GOT3 (cell line): ENCODE measurements around the gene MACROD2.
"Not testable (repeated sequence)": the region's sequence is repeated elsewhere in the genome, so short reads cannot be mapped to it uniquely, and the experiment has no call there.

Source experiments
- DNase-seq: peaks from one replicate; lab custom pipeline; 2025; ENCODE audit warnings: mixed read lengths; lab: John Stamatoyannopoulos, UW

MACROD2 gene

DNA sequence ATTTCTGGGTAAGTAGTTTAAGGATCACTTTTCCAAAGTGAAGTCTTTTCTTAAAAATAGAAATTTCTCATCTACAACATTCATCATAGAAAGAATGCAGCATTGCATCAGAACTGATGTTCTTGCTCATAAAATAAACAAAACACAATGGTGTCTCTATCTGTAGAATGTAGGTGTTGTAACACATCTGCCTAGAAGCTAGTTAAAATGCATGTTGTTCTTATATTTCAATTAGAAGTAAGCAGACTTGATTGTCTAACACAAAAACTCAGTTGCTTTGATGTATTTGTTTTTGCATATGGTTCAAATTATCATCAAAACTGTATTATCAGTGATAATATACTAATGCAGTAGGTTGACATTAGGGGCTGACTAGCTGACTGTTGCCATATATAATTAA, 996.8 kb downstream of the MACROD2 start:
- DNase-seq = no peak

DNA sequence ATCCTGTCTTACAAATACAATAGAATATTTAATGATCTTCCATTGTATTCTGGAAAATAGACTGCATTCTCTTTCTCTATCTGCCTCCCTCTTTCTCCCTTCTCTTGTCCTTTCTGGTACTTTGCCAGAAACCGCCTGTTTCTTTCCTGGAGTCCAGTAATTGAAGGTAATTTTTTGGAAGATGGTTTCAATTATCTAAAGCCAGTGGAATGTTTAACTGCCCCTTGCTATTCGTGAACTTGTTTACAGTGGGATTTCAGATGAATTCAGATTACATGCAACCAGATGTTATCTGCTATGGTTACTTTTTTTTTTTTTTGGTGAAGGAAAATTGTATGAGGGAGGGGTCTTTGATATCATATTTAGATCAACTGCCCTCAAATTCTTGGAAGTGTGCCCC, 997.6 kb downstream of the MACROD2 start:
- no peak for DNase-seq

GRCh38 chr20:14996883-14997672, 1001.8 kb downstream of the MACROD2 start:
- DNase-seq = no peak

GRCh38 chr20:14997791-14998190, 1002.5 kb downstream of the MACROD2 start:
- no peak for DNase-seq

- DNase-seq = no peak
These were observed 1010.1 kb downstream of the MACROD2 start for GRCh38 chr20:15005300-15005986.

DNA sequence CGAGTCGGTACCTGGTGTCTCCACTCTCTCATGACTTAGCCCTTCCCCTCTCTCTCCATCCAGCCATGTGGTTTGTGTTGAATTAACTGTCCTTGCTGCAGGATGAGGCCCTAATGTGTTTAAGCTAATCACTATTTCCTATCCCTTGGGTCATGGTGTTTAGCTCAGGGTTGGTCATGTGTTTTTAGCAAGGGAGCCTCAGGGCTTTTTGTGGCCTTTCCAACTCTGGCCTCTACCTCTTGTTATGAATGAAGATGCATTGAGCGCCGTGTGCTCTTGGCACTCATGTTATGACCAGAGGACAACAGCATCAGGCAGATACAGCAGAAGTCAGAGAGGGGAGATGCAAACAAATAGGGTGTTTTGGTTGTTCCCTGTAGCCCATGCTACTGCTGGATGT, 1016.3 kb downstream of the MACROD2 start:
- DNase-seq = no peak

GRCh38 chr20:15012566-15012965, 1017.2 kb downstream of the MACROD2 start:
- no peak for DNase-seq

DNA sequence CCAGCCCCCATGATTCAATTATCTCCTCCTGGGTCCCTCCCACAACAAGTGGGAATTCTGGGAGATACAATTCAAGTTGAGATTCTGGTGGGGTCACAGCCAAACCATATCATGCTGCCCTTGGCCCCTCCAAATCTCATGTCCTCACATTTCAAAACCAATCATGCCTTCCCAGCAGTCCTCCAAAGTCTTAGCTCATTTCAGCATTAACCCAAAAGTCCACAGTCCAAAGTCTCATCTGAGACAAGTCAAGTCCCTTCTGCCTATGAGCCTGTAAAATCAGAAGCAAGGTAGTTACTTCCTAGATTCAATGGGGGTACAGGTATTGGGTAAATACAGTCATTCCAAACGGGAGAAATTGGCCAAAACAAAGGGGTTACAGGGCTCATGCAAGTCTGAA, 1021.6 kb downstream of the MACROD2 start:
- DNase-seq = not testable (repeated sequence)

DNA sequence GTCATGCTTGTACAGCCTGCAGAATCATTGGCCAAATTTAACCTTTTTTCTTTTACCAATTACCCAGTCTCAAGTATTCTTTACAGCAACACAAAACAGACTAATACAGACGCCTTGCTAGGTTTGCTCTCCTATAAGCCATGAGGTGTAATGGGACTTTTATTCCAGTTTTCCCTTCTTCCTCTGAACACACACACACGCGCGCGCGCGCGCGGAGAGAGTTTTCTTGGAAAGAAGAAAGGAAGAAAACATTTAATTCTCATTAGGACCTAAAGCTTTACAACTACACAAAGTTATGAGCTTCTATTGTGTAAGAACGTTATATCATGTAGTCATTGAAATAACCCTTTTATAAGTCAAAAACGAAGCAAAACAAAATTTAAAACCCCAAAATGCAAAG, 1023.6 kb downstream of the MACROD2 start:
- no peak for DNase-seq

DNA sequence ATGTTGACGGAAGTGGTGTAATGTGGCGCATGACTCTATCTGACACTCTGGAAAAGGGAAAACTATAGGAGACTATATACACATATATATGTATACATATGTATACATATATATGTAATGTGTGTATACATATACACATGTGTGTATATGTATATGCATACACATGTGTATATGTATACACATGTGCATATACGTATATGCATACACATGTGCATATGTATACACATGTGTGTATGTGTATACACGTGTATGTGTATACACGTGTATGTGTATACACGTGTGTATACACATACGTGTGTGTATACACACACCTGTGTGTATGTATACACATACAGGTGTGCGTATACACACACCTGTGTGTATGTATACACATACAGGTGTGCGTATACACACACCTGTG, 1025.5 kb downstream of the MACROD2 start:
- DNase-seq = no peak

DNA sequence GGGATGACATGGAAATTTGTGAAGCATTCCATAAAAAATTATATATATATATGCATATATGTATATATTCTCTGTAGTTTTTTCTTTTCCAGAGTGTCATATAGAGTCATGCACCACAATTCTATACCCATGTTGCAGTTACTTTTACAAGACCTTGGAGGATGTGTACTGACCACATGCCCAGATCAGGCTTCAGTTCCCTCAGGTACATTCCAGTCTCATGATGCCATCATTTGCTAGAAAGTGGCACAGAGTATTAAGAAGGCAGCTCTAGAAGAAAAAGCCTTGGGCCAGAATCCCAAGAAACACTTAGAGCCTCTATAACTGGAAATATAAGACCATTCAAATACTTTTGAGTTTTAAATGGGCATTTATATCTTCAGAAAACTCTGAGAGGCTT, 1027.6 kb downstream of the MACROD2 start:
- no peak for DNase-seq

- DNase-seq = no peak
These were observed 1031.4 kb downstream of the MACROD2 start for GRCh38 chr20:15026759-15027158.

DNA sequence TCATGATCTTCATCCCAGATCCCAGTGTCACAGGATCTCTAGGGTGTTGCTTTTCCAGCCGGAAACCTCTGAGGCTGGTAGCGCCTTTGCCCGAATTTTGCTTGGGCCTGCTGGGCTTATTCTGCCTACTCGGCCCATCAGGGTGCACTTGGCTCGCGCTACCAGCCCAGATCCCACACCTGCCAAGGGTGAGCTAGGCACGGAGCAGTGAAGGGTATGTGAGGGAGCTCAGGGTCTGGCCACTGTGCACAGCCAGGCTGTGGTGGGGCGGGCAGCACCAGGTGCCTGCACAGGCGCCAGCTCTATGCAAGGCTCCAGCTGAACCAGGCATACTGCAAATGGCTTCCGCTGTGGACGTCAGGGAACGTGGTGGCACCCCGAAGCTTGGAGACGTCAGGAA, 1035.5 kb downstream of the MACROD2 start:
- no peak for DNase-seq

DNA sequence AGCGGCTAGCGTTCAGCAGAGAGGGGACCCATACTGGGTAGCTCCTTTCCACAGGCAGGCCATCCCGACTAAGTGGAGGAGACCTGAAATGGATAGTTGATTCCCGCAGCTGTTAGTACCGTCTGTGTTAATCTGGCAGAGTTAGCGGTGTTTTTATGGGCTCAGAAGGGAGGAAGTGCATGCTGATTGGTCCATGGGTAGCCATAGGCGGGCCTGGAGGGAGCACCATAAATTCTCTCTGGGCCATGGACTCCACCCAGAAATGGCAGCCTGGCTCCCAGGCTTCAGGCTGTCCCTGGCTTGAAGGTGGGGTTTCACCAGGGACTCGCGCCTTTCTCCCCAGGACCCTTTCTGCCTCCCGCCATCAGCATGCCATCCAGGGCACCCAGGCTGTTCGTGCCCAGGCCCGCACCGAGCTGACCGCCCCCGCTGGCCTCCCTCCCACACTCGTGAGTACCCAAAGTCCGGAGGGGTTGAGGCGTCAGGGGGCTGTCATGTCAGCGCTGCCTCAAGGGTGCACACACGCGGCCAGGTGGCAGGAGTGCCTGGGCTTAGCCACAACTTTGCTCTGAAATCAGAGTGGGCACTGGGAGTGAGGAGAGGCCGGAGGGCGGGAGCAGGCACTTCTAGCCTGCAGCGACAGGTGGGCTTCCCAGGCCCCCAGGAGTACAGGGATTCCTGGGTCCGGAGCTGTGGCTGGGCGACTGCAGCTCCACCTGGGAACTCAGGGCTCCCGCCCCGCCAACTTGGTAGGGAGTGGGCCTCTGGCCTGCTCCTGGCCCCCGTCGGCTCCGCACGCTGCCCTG, 1036.4 kb downstream of the MACROD2 start:
- no peak for DNase-seq

GRCh38 chr20:15032352-15032622, 1037.0 kb downstream of the MACROD2 start:
- no peak for DNase-seq

GRCh38 chr20:15033269-15033668, 1038.0 kb downstream of the MACROD2 start:
- no peak for DNase-seq

GRCh38 chr20:15033891-15034290, 1038.6 kb downstream of the MACROD2 start:
- DNase-seq = no peak

DNA sequence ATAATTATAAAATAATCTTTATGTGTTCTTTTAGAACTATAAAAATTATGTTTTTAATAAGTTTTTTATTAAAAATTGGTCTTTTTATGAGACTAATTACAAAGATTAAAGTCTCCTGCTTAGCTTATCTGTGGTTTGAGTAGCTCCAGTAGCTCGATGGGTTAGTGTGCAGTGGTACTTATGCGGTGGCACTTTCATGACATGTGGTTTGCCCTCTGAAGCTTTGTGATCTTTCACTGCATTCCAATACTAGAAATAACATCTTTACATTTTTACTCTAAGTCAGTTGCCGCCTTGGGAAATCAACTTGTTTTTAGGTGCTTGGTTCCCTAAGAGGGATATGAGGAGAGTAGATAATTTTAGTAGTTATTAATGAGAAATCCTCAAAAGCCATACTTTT, 1041.6 kb downstream of the MACROD2 start:
- DNase-seq = no peak

DNA sequence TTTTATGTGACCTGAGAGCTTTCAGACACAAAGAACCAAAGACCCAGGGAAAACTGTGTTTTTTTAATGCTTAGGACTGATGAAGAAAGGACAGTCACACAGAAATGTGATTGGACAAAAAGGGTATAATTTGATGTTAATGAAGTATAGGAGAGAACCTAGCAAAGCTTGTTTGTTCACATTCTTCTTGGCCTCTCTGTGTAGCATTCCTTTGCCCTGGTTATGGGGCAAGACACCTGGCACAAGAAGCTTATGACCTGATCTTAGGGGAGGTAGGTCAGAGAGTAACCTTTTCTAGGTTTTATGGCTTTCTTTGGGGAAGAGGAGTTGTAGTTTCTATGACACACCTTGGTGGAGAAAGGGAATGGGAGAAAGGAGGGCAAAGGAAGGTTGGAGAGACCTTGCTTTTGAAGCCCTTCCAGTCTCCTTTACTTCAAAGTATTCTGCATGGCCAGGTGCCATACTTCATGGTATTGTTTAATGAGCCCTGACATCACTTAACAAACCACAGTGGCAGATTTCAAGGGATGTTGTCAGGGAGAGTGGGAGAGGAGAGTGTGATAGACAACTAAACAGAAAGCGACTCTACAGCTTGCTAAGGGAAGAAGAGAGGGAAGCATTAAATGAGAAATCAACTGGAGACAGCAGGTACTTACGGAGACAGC, 1043.9 kb downstream of the MACROD2 start:
- no peak for DNase-seq

GRCh38 chr20:15042723-15043122, 1047.4 kb downstream of the MACROD2 start:
- no peak for DNase-seq

DNA sequence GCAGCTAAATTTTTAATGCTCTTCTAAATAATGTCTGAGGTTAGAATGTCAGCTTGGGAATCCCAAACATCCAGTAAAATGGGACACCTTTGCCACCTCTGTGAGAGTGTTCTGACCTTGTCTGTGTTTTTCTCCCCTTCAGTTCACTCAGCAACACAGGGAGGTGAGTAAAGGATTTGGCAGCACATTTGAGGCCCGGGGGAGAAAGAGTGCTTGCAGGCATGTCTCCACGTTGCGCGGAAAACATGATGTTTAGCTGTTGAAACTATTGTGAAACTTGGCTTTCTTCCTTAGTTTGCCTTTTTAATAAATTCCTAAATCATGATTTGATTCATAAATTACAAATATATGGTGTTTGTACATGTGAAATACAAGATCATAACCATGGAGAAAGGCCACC, 1049.9 kb downstream of the MACROD2 start:
- no peak for DNase-seq

DNA sequence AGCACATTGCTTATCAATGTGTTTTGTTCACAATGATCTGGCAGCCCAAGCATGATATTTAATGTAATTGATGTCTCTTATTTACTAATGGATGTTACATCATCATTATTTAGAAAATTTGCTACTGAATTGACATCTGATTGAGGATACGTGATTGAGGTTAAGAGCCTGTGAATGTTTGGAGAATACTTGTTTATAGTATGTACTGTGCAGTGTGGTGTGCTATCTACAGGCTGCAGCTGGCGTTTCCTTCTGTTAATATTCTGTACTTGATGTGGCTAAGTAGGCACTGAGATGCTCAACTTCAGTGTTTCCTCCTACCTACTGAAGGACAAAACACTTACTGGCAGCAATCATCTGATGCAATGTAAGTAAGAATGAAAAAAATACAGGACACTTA, 1051.7 kb downstream of the MACROD2 start:
- no peak for DNase-seq

- DNase-seq = no peak
These were observed 1052.3 kb downstream of the MACROD2 start for GRCh38 chr20:15047601-15048000.
